Measurements from ENCODE around the gene TMEM132A. TPM values are rescaled to one million over a fixed set of nuclear protein-coding genes. Genes with fewer than 3 reads are reported as not detected.
A peak's percentile ranks its signal among the peaks of the same experiment; 100 is the strongest.

Gene TMEM132A
- total RNA-seq, 1 experiment from 2014 or later: 140 TPM

DNA sequence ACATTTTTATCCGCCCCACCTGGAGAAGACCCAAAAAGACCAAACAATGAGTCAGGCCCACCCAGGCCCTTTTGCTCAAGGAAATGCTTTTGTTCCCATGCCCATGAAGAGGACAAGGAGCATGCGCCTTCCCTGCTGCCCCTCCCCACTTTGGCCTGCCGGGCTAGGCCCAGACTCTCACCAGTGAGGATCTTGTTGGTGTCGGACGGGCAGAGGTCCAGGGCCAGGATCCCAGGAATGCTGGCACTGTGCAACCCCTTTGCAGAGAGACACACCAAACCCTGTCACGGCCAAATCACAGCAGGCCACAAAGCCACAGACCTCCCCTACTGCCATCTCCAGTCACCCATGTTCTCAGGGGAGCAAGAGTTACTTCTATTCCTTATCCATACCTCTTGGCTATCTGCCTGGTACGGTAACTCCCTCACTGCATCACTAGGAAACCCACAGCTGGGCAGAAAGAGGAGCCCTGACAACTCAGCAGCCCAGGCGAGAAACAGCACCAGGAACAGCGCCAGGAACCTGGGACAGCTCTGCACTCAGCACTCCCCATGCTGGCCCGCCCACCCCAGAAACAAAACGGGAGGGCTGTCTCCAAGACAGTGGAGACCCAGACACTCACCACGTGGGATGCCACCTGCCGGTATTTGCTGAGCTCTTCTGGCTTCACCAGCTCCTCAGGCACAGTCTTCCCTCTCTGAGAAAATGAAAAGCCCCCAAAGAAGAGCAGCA, 23.4 kb upstream of the TMEM132A start:
- peaks cover 8% of the 10 kb centered on the region for H3K4me1 ChIP-seq (ENCODE audit: insufficient read depth, low read length, poor library complexity, severe bottlenecking)
- DNase-seq (ENCODE audit: low spot score): no peak
- no peaks in the 10 kb centered on the region for H3K9me3 ChIP-seq (ENCODE audit: low read depth, low read length, poor library complexity, severe bottlenecking)
- H3K27ac ChIP-seq (ENCODE audit: low read depth, low read length, poor library complexity, severe bottlenecking): no peak overlapping the region
- H3K36me3 ChIP-seq (ENCODE audit: insufficient read depth, low read length, poor library complexity, severe bottlenecking): peaks cover 78% of the 10 kb centered on the region
- POLR2A ChIA-PET (ENCODE audit: low non-redundant PET): interaction anchor here (0.6 kb wide), 1 partner anchor 823 kb away, joined by 3 read pairs; no protein-coding TSS in a partner anchor
- H3K4me3 ChIP-seq (ENCODE audit: low read depth, low read length, poor library complexity, severe bottlenecking): no peak overlapping the region
- no TSS peak for BruUV-seq (replicated peaks)
- TF ChIP-seq, protein P1, sequence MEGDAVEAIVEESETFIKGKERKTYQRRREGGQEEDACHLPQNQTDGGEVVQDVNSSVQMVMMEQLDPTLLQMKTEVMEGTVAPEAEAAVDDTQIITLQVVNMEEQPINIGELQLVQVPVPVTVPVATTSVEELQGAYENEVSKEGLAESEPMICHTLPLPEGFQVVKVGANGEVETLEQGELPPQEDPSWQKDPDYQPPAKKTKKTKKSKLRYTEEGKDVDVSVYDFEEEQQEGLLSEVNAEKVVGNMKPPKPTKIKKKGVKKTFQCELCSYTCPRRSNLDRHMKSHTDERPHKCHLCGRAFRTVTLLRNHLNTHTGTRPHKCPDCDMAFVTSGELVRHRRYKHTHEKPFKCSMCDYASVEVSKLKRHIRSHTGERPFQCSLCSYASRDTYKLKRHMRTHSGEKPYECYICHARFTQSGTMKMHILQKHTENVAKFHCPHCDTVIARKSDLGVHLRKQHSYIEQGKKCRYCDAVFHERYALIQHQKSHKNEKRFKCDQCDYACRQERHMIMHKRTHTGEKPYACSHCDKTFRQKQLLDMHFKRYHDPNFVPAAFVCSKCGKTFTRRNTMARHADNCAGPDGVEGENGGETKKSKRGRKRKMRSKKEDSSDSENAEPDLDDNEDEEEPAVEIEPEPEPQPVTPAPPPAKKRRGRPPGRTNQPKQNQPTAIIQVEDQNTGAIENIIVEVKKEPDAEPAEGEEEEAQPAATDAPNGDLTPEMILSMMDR (conservative IDR thresholded peaks at IDR 0.05; ENCODE audit: low read depth, low read length): no peak
- no peak for TF ChIP-seq EZH2 (IDR thresholded peaks at IDR 0.05; ENCODE audit: borderline replicate concordance, low read depth, low read length, poor library complexity, severe bottlenecking)
- H3K27me3 ChIP-seq (replicated peaks; ENCODE audit: insufficient read depth, low read depth, low read length, poor library complexity): no peaks in the 10 kb centered on the region
- intact Hi-C loops (cut with micrococcal nuclease; ENCODE audit: unreplicated experiment): no loop called here
- CTCF ChIA-PET: no interaction called here

DNA sequence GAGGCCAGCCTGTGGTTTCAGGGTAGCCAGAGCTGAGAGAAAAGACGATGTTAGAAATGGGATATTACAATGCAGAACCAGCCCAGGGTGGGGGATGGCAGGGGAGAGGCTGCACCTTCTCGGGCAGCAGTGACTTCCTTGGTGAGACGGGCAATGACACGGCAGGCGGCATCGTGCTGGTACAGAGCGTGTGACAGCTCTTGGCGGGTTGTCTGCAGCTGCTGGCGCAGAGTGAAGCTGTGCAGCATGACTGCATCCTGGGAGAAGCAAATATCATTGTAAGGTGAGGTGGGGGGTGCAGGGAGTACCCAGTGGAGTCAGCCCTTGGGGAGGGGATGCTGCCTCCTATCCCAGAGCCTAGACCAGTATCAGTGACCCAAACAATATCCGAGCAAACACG, 21.6 kb upstream of the TMEM132A start:
- Histone ChIP-seq H3K36me3 (ENCODE audit: insufficient read depth, low read length, poor library complexity, severe bottlenecking) (peaks cover 60% of the 10 kb centered on the region), H3K27me3 (replicated peaks; ENCODE audit: insufficient read depth, low read depth, low read length, poor library complexity) (no peaks in the 10 kb centered on the region), H3K9me3 (ENCODE audit: low read depth, low read length, poor library complexity, severe bottlenecking) (no peaks in the 10 kb centered on the region), H3K4me1 (ENCODE audit: insufficient read depth, low read length, poor library complexity, severe bottlenecking) (peaks cover 14% of the 10 kb centered on the region), H3K4me3 (ENCODE audit: low read depth, low read length, poor library complexity, severe bottlenecking) (no peak overlapping the region), H3K27ac (ENCODE audit: low read depth, low read length, poor library complexity, severe bottlenecking) (no peak overlapping the region)
- intact Hi-C loops (cut with micrococcal nuclease; ENCODE audit: unreplicated experiment): no loop called here
- POLR2A ChIA-PET (ENCODE audit: low non-redundant PET): no interaction called here
- no peak for DNase-seq (ENCODE audit: low spot score)
- CTCF ChIA-PET: interaction anchor here (0.9 kb wide), 1 partner anchor 72 kb away, joined by 3 read pairs; no protein-coding TSS in a partner anchor
- TF ChIP-seq, protein P1 (conservative IDR thresholded peaks at IDR 0.05; ENCODE audit: low read depth, low read length): no peak
- no TSS peak for BruUV-seq (replicated peaks)

DNA sequence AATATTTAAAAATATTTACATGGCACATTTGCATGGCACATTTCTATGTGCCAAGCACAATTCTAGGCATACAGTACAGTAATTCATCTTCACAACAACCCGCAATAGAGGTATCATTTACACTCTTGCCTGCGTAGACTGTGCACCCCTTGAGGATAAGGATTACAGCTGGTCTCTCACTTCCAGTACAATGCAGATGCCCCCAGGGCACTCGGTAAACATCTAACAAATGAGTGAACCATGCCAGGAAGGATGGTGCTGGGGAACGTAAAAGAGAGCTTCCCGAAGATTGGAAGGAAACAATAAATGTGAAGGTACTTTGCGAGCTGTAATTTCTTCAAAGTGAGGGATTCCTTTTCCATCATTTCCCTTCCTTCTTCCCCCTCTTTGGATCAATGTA, 19.2 kb upstream of the TMEM132A start:
- peak overlapping the region; percentile 99 for H3K4me3 ChIP-seq (ENCODE audit: low read depth, low read length, poor library complexity, severe bottlenecking)
- H3K4me1 ChIP-seq (ENCODE audit: insufficient read depth, low read length, poor library complexity, severe bottlenecking): peaks cover 14% of the 10 kb centered on the region
- POLR2A ChIA-PET (ENCODE audit: low non-redundant PET): no interaction called here
- TF ChIP-seq, protein P1 (conservative IDR thresholded peaks at IDR 0.05; ENCODE audit: low read depth, low read length): no peak
- no peak for TF ChIP-seq EZH2 (IDR thresholded peaks at IDR 0.05; ENCODE audit: borderline replicate concordance, low read depth, low read length, poor library complexity, severe bottlenecking)
- DNase-seq (ENCODE audit: low spot score): no peak
- peak overlapping the region; percentile 98 for H3K27ac ChIP-seq (ENCODE audit: low read depth, low read length, poor library complexity, severe bottlenecking)
- BruUV-seq (replicated peaks): TSS peak; percentile 53
- no peaks in the 10 kb centered on the region for H3K27me3 ChIP-seq (replicated peaks; ENCODE audit: insufficient read depth, low read depth, low read length, poor library complexity)
- CTCF ChIA-PET: no interaction called here
- no peaks in the 10 kb centered on the region for H3K9me3 ChIP-seq (ENCODE audit: low read depth, low read length, poor library complexity, severe bottlenecking)
- H3K36me3 ChIP-seq (ENCODE audit: insufficient read depth, low read length, poor library complexity, severe bottlenecking): peaks cover 36% of the 10 kb centered on the region
- intact Hi-C loops (cut with micrococcal nuclease; ENCODE audit: unreplicated experiment): loop anchor here (5.0 kb wide), 2 partner anchors 73 to 128 kb away; no protein-coding TSS in a partner anchor
